GM18907 (cell line): ENCODE results near the gene ARL5C.

Source experiments
- ATAC-seq: cut with Tn5 transposase; IDR thresholded peaks from one replicate; pipeline ENCODE4 v1.9.1; 2021; ENCODE audit warnings: mild to moderate bottlenecking, moderate library complexity; ENCODE audit not compliant: unreplicated experiment

The ARL5C gene

DNA sequence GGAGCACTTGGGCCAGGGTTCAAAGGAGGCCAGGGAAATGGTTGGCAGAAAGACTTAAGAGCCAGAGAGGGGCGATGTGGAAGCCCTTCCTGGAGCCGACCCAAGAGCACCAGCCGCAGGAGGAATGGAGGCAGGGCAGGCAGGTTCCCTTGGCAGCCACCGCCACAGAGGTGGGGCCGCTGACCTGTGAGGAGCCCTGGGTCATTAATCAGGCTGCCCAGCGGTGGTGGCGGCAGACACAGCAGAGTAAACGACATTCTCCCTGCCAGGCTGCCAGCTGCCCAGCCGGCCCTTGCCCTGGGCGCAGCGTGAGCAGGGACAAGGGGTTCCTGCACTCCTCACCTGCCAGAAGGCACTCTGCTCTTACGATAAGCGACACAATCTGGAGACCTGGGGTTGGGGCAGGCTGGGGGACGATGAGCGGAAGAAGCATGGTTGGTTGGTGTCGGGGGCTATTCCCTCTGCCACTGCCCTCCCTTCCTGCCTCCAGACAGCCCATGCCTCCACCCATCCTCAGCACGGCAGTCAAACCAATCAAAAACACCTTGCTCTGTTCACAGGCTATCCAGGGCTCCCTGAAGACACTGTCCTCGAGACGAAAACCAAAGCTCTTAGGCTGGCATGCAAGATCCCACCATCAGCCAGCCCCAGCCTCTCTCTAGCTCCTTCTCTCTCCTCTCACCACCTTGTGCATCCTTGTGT is 55.4 kb downstream of the ARL5C start:
- ATAC-seq = no peak

DNA sequence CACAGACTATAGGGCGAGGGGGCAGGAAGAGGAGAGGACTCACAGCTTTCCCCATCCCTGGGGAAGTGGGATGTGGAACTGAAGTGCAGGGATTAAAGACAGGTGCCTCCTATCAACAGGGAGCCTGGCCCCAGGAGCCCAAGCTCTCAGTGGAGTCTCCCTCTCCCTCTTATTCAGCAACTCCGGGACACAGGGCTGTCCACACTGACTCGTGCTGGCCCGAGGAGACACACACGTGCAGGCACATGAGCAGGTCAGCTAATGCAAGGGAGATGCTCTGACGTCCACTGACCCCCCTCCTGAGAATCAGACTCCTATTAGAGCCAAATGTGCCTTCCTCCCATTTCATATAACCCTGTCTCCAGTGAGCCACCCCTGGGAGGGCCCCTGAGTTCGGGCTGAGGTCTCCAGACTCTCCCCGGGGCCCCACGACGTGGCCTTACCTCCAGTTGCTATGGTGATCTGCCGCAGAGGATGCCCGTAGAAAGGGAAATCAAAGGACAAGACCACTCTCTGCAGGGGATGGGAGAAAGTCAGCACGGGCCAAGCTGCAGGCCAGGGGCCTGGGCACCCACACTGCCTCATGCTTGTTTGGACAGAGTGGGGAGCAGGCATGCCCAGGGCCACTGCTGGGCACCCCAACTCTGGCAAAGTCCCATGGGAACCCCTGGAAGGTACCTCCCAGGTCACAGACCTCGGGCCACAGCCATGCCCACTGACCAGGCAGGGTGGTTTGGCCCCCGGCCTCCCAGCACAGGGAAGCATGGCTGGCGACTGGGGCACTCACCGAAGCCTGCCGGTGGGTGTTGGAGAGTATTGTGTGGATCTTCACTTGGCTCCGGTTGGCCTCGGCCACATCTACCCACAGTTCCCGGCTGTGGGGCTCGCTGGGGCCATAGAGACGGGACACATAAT is 57.2 kb downstream of the ARL5C start:
- ATAC-seq = no peak

DNA sequence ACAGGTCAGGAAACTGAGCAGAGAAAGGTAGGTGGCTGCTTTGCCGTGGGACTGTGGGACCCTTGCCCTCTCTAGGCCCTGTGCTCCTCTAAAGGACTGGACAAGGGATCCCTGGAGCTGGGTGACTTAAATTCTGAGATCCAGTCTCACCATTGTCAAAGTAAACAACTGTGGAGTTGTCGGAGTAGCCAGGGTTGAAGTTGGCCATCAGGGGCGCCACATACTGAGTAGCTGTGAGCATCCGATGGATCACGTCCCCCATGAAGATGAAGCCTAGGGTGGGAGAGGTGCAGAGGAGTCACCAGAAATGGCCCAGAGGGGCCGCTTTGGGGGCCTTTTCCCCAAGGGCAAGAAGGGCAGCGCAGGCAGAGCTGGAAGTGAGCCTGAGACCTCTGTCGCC is 58.0 kb downstream of the ARL5C start:
- no peak for ATAC-seq

DNA sequence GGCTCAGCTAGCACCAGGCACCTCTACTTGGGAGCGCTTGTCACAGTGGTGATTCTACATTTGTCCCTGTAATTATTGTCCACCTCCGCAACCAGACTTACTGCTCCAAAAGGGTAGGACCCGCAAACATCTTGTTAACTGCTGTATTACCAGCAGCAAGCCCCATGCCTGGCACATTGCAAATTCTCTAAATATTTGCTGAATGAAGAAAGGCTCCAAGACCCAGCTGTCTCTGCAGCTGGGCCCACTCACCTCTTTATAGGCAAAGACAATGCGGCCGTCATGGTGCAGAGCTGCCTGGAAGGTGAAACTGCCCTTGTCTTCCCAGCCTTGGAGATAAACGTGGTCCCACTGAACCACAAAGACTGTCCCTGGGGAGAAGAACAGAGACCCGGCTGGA is 58.8 kb downstream of the ARL5C start:
- no peak for ATAC-seq
